SK-N-SH (cell line): Measurements from ENCODE around the gene DNAJC17. TPM values are rescaled to one million over a fixed set of nuclear protein-coding genes. Genes with fewer than 3 reads are reported as not detected.

Experiments used
- CTCF ChIA-PET: fragments of 300-600, 350-600 bp; formaldehyde crosslinking; extraction: SDS; loops from one replicate; lab custom pipeline; 2021; lab: Yijun Ruan, JAX
- POLR2A ChIA-PET: fragments of 350-600 bp; sonication (Branson Sonifier 250); formaldehyde crosslinking; extraction: SDS; loops from one replicate; lab custom pipeline; 2020; ENCODE audit warnings: antibody characterized with exemption, inconsistent platforms; lab: Yijun Ruan, JAX
- DNase-seq: peaks from one replicate; pipeline ENCODE4 v3.0.0; 2012
- H2AFZ ChIP-seq: fragments of 200-600 bp; sonication (generic); 2 replicates; pipeline ENCODE4 v1.8.1; 2016; ENCODE audit warnings: antibody characterized with exemption, mild to moderate bottlenecking, low read depth
- H3F3A ChIP-seq: fragments of 200-600 bp; sonication (generic); replicated peaks from 2 replicates; pipeline ENCODE3; 2016; ENCODE audit warnings: antibody characterized with exemption, mild to moderate bottlenecking; ENCODE audit not compliant: insufficient read depth
- H3K27ac ChIP-seq, 2 experiments: fragments of 200-500 bp in 1 of 2; fragments of 200-600 bp in 1 of 2; sonication (Bioruptor generic) in 1 of 2; sonication (generic), shearing (Covaris generic) in 1 of 2; 2 replicates each; pipeline versions ENCODE4 v1.5.1 to v1.6.1; 2014 to 2016; ENCODE audit warnings: low read depth in 2 of 2, inconsistent platforms in 1 of 2, low read length in 1 of 2, mild to moderate bottlenecking in 1 of 2, mixed read lengths in 1 of 2
- H3K27me3 ChIP-seq: fragments of 200-600 bp; sonication (generic), shearing (Covaris generic); 2 replicates; pipeline ENCODE4 v1.6.1; 2016; ENCODE audit warnings: mixed run types; ENCODE audit not compliant: insufficient read depth
- H3K36me3 ChIP-seq, 2 experiments: fragments of 200-500 bp in 1 of 2; fragments of 200-600 bp in 1 of 2; sonication (Bioruptor generic) in 1 of 2; sonication (generic) in 1 of 2; replicated peaks in 1 of 2; 2 replicates each; pipeline versions ENCODE3 to v1.5.1; 2014 to 2016; ENCODE audit warnings: low read length in 1 of 2, mild to moderate bottlenecking in 1 of 2; ENCODE audit not compliant: insufficient read depth in 2 of 2, control insufficient read depth in 1 of 2
- H3K4me1 ChIP-seq, 2 experiments: fragments of 200-500 bp in 1 of 2; fragments of 200-600 bp in 1 of 2; sonication (Bioruptor generic) in 1 of 2; sonication (generic), shearing (Covaris generic) in 1 of 2; 2 replicates each; pipeline versions ENCODE4 v1.5.1 to v1.6.1; 2014 to 2016; ENCODE audit warnings: low read depth in 1 of 2, low read length in 1 of 2, mixed run types in 1 of 2; ENCODE audit not compliant: insufficient read depth in 2 of 2, control insufficient read depth in 1 of 2
- H3K4me2 ChIP-seq: fragments of 200-600 bp; sonication (generic), shearing (Covaris generic); 2 replicates; pipeline ENCODE4 v1.6.1; 2017; ENCODE audit warnings: mixed run types
- H3K4me3 ChIP-seq, 2 experiments: fragments of 200-500 bp in 1 of 2; fragments of 200-600 bp in 1 of 2; sonication (Bioruptor generic) in 1 of 2; sonication (generic), shearing (Covaris generic) in 1 of 2; 2 replicates each; pipeline versions ENCODE4 v1.5.1 to v1.8.1; 2014 to 2016; ENCODE audit warnings: low read depth in 2 of 2, inconsistent platforms in 1 of 2, low read length in 1 of 2, mild to moderate bottlenecking in 1 of 2, mixed read lengths in 1 of 2, moderate library complexity in 1 of 2
- H3K79me2 ChIP-seq: fragments of 200-600 bp; sonication (generic); 2 replicates; pipeline ENCODE4 v1.8.1; 2017; ENCODE audit warnings: mild to moderate bottlenecking; ENCODE audit not compliant: insufficient read depth
- H3K9ac ChIP-seq: fragments of 200-600 bp; sonication (generic); 2 replicates; pipeline ENCODE4 v1.6.1; 2017; ENCODE audit warnings: mixed run types
- H3K9me2 ChIP-seq: fragments of 200-600 bp; sonication (generic); 2 replicates; pipeline ENCODE4 v1.6.1; 2017; ENCODE audit warnings: mixed run types
- H3K9me3 ChIP-seq: fragments of 200-600 bp; sonication (generic); 2 replicates; pipeline ENCODE4 v1.6.1; 2017; ENCODE audit warnings: mixed run types, mild to moderate bottlenecking, moderate library complexity
- H4K20me1 ChIP-seq: fragments of 200-600 bp; sonication (generic); 2 replicates; pipeline ENCODE4 v1.6.1; 2017; ENCODE audit warnings: mild to moderate bottlenecking, mixed run types; ENCODE audit not compliant: insufficient read depth
- EP300 ChIP-seq, 2 experiments: IDR thresholded peaks; 2 replicates each; pipeline versions ENCODE4 v1.4.0 to v1.6.1; 2012; ENCODE audit warnings: borderline replicate concordance in 1 of 2, low read depth in 1 of 2, low read length in 1 of 2
- JUND ChIP-seq: IDR thresholded peaks from 2 replicates; pipeline ENCODE4 v1.4.0; 2012
- MXI1 ChIP-seq: IDR thresholded peaks from 2 replicates; pipeline ENCODE4 v1.6.1; 2012; ENCODE audit warnings: mild to moderate bottlenecking, low read depth, low read length, improper control_type of control experiment
- NFIC ChIP-seq: IDR thresholded peaks from 2 replicates; pipeline ENCODE4 v1.4.0; 2012; ENCODE audit warnings: borderline replicate concordance
- POLR2AphosphoS5 ChIP-seq: IDR thresholded peaks from 2 replicates; pipeline ENCODE4 v1.6.1; 2012; ENCODE audit warnings: low read depth, low read length
- SIN3A ChIP-seq: IDR thresholded peaks from 2 replicates; pipeline ENCODE4 v1.6.1; 2012; ENCODE audit warnings: low read depth, mild to moderate bottlenecking, low read length, moderate library complexity, borderline replicate concordance
- SMC3 ChIP-seq: IDR thresholded peaks from 2 replicates; pipeline ENCODE4 v1.6.1; 2012; ENCODE audit warnings: low read depth, low read length, improper control_type of control experiment
- TAF1 ChIP-seq: IDR thresholded peaks from 2 replicates; pipeline ENCODE4 v1.6.1; 2012; ENCODE audit warnings: low read depth, mild to moderate bottlenecking, low read length, moderate library complexity, borderline replicate concordance
- YY1 ChIP-seq: IDR thresholded peaks from 2 replicates; pipeline ENCODE4 v1.4.0; 2012; ENCODE audit warnings: low read depth, mild to moderate bottlenecking
- WGBS: methylation state at CpG from one replicate; pipeline ENCODE4 v1.1.6; 2017; ENCODE audit warnings: low lambda C conversion rate; 5-methylcytosine and 5-hydroxymethylcytosine counted together
- polyA plus RNA-seq, 3 experiments: library from polyadenylated mRNA; depleted of rRNA; stranded (reverse); fragments of >200 nt; gene quantifications; 2 replicates each; pipeline ENCODE4 v1.2.3, GENCODE V29; 2012
- TF ChIP-seq, protein P1 (sequence below): IDR thresholded peaks from 2 replicates; pipeline ENCODE4 v1.6.1; 2012; ENCODE audit warnings: mild to moderate bottlenecking, low read depth, low read length, moderate library complexity
- TF ChIP-seq, protein P2 (sequence below): fragments of 150-350 bp; IDR thresholded peaks from 2 replicates; pipeline ENCODE4 v1.6.1; 2017; ENCODE audit warnings: antibody characterized with exemption, low read length, low read depth, borderline replicate concordance

Gene DNAJC17
- polyA plus RNA-seq, 1 of the 3 experiments (the other 2 are of a cell fraction) = 61.6 TPM

DNA sequence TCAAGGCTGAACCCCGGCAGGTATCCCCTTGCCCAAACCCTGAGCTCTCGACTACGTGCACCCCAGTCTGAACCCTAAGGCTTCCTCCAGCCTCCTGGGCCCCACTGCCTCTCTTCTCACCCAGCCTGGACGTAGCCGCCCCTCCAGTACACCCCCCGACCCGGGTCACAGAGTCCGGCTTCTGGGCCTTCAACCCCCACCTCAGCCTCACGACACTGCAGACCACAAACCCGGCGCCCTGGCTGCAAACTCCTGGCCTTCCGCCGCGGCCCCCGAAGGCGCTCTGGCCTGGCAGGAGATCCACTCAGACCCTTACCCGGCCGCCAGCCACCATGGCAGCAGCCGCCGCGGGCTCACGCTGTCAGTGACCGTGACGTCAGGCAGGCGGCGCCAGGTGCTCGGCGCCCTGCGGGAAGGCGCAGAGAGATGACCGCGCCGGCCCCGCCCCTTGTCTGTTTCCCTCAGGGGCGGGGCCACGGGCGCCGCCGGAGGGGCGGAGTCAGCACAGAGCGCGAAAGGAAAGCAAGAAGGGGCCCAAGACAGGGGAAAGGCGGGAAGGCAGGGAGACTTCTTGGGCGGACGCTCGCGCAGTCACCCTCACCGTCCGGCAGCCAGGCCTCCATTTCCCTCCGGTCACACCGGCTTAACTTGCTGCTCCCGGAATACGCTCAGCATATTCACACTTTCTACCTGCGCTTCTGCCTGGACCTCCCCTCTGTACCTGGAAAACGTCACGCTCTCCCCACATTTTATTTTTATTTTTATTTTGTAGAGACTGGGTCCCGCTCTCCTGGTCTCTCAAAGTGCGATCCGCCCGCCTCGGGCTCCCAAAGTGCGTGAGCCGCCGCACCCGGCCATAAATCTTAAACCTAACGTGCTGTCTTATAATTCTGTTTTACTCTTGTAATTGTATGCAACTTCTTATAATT, 52.1 kb downstream of the DNAJC17 start, which contains the start of gene RMDN3 (continued):
- peak; percentile 63; the same call in 1 of the 2 replicates for TF ChIP-seq TAF1
- TF ChIP-seq EP300 (IDR thresholded peaks at IDR 0.05; ENCODE audit: borderline replicate concordance in 1 of 2, low read depth in 1 of 2, low read length in 1 of 2) = no peak; a peak in 1 of 4 replicates

DNA sequence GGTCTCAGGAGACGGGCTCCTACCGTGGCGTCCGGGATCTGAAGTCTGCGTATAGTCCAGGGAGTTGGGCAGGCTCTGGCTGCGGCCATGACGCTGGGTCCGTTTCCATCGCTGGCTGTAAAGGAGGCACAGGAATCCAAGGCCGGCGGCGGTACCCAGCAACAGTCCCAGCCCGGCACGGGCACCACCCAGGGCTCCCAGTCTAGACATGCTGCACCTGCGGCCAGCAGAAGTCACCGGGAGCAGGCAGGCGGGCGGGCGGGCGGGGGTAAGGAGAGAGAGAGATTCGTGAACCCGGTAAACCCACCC, 52.7 kb downstream of the DNAJC17 start:
- Histone ChIP-seq H3K79me2 (peaks cover 37% of the 10 kb centered on the region), H3K27me3 (no peaks in the 10 kb centered on the region), H3K4me2 (peak overlapping the region; percentile 84), H3K4me3 (peak overlapping the region; percentile 57 to 82), H2AFZ (peak overlapping the region; percentile 89; the same call in 1 of the 2 replicates), H4K20me1 (no peaks in the 10 kb centered on the region), H3K36me3 (peaks cover 7 to 19% of the 10 kb centered on the region in 2 experiments), H3K4me1 (peaks cover 0 to 20% of the 10 kb centered on the region in 2 experiments; a peak in 2 of 4 replicates), H3K9me2 (no peaks in the 10 kb centered on the region)
- CTCF ChIA-PET = interaction anchor here (20.8 kb wide), 1 partner anchor 23 kb away, joined by 555 read pairs; the partner anchor contains the start of genes C15orf62 and GCHFR
- POLR2A ChIA-PET = no interaction called here
- WGBS = 2% methylated on average over 18 of the region's 22 CpGs
- TF ChIP-seq YY1 = no peak
- TF ChIP-seq SMC3 = no peak
- TF ChIP-seq SIN3A = peak; percentile 31; the same call in 1 of the 2 replicates
- no peak for TF ChIP-seq NFIC
- TF ChIP-seq, all 33 proteins: peak for 1
- Histone ChIP-seq H3K9me3 (no peaks in the 10 kb centered on the region), H3F3A (peaks cover 4% of the 10 kb centered on the region), H3K9ac (peak overlapping the region; percentile 75), H3K27ac (peak overlapping the region in 1 of 2 experiments; percentile 11; a peak in 2 of 4 replicates)
- peak; percentile 41 for DNase-seq

DNA sequence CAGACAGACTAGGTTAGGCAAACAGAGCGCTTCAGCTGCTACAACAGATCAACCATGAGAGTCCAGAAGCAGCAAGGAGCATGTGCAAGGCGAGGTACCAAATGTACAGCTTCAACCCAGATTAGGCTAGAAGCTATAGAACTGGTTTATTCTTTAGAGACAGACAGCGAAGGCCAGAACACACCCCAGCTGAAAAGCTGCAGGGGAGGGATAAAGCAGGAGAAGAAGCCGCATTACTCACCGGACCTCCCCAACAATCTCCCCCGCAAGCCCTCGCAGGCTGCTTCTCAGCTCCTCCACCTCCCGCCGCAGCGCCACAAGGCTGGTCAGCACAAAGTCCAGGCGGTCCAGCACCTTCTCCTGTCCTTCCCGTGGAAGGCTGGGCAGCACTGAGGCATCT, 55.5 kb downstream of the DNAJC17 start:
- CTCF ChIA-PET = interaction anchor here (0.8 to 20.8 kb wide), 2 partner anchors 22 to 26 kb away, joined by 3 to 555 read pairs; partner anchors contain the start of genes C15orf62 and GCHFR
- peaks cover 14 to 19% of the 10 kb centered on the region in 2 experiments for H3K36me3 ChIP-seq
- TF ChIP-seq JUND (no peak), POLR2AphosphoS5 (no peak), MXI1 (no peak)
- TF ChIP-seq, protein P1, sequence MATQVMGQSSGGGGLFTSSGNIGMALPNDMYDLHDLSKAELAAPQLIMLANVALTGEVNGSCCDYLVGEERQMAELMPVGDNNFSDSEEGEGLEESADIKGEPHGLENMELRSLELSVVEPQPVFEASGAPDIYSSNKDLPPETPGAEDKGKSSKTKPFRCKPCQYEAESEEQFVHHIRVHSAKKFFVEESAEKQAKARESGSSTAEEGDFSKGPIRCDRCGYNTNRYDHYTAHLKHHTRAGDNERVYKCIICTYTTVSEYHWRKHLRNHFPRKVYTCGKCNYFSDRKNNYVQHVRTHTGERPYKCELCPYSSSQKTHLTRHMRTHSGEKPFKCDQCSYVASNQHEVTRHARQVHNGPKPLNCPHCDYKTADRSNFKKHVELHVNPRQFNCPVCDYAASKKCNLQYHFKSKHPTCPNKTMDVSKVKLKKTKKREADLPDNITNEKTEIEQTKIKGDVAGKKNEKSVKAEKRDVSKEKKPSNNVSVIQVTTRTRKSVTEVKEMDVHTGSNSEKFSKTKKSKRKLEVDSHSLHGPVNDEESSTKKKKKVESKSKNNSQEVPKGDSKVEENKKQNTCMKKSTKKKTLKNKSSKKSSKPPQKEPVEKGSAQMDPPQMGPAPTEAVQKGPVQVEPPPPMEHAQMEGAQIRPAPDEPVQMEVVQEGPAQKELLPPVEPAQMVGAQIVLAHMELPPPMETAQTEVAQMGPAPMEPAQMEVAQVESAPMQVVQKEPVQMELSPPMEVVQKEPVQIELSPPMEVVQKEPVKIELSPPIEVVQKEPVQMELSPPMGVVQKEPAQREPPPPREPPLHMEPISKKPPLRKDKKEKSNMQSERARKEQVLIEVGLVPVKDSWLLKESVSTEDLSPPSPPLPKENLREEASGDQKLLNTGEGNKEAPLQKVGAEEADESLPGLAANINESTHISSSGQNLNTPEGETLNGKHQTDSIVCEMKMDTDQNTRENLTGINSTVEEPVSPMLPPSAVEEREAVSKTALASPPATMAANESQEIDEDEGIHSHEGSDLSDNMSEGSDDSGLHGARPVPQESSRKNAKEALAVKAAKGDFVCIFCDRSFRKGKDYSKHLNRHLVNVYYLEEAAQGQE = no peak
- TF ChIP-seq, protein P2, sequence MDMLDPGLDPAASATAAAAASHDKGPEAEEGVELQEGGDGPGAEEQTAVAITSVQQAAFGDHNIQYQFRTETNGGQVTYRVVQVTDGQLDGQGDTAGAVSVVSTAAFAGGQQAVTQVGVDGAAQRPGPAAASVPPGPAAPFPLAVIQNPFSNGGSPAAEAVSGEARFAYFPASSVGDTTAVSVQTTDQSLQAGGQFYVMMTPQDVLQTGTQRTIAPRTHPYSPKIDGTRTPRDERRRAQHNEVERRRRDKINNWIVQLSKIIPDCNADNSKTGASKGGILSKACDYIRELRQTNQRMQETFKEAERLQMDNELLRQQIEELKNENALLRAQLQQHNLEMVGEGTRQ = no peak
- TF ChIP-seq, all 33 proteins: peak for 0

More for the DNA sequence above, 55.5 kb downstream of the DNAJC17 start:
- POLR2A ChIA-PET = interaction anchor here (0.6 kb wide), 1 partner anchor 203 kb away, joined by 4 read pairs; no protein-coding TSS in a partner anchor
- no peaks in the 10 kb centered on the region for H3K27me3 ChIP-seq
- no peaks in the 10 kb centered on the region for H4K20me1 ChIP-seq
- no peak overlapping the region for H3K27ac ChIP-seq
- H3K9me3 ChIP-seq = no peaks in the 10 kb centered on the region
- no peak overlapping the region for H3K4me2 ChIP-seq
- peaks cover 37% of the 10 kb centered on the region for H3K79me2 ChIP-seq
- peaks cover 0 to 20% of the 10 kb centered on the region in 2 experiments; a peak in 2 of 4 replicates for H3K4me1 ChIP-seq
- WGBS = 93% methylated on average over 12 of the region's 12 CpGs
- no peak for DNase-seq
- no peaks in the 10 kb centered on the region for H3K9me2 ChIP-seq
- H2AFZ ChIP-seq = no peak overlapping the region
- H3K4me3 ChIP-seq = no peak overlapping the region
- H3K9ac ChIP-seq = no peak overlapping the region
- H3F3A ChIP-seq = peaks cover 5% of the 10 kb centered on the region
